ENCODE measurements around the gene RBM23.
"Not testable (repeated sequence)": the region's sequence is repeated elsewhere in the genome, so short reads cannot be mapped to it uniquely, and the experiment has no call there.

Gene RBM23

GRCh38 chr14:22962061-22962676, 43.2 kb upstream of the RBM23 start:
- Histone ChIP-seq H3K18ac (ENCODE audit: low read length) (no peak overlapping the region), H3K36me3 (replicated peaks in 1 of 2; ENCODE audit: control insufficient read depth in 2 of 2, insufficient read depth in 2 of 2, low read length in 2 of 2) (no peaks in the 10 kb centered on the region), H2BK5ac (ENCODE audit: low read length) (no peak overlapping the region), H3K9me3 (replicated peaks in 1 of 2; ENCODE audit: control insufficient read depth in 2 of 2, insufficient read depth in 1 of 2, low read depth in 1 of 2, low read length in 2 of 2) (no peaks in the 10 kb centered on the region), H2AK5ac (ENCODE audit: low read depth, low read length) (no peak overlapping the region), H3K27me3 (ENCODE audit: control insufficient read depth in 3 of 3, insufficient read depth in 3 of 3, low read depth in 1 of 3, low read length in 3 of 3) (no peaks in the 10 kb centered on the region), H3K4ac (ENCODE audit: low read length) (no peak overlapping the region), H4K91ac (ENCODE audit: low read depth, low read length, poor library complexity) (no peak overlapping the region), H3K4me1 (ENCODE audit: control insufficient read depth in 2 of 2, insufficient read depth in 1 of 2, low read depth in 1 of 2, low read length in 2 of 2) (peaks cover 0 to under 1% of the 10 kb centered on the region in 2 donors), H4K8ac (ENCODE audit: low read depth, low read length) (no peak overlapping the region), H3K4me3 (ENCODE audit: low read length in 2 of 2) (no peak overlapping the region), H2BK15ac (ENCODE audit: low read length) (no peak overlapping the region), H2BK120ac (ENCODE audit: low read depth, low read length) (no peak overlapping the region), H3K4me2 (ENCODE audit: insufficient read depth, low read length, poor library complexity, severe bottlenecking) (no peak overlapping the region), H3K9ac (ENCODE audit: low read depth, low read length, poor library complexity) (no peak overlapping the region), H2AFZ (ENCODE audit: low read length) (no peak overlapping the region), H2BK12ac (ENCODE audit: low read length) (no peak overlapping the region), H3K27ac (replicated peaks; ENCODE audit: low read length) (no peak overlapping the region), H3K79me1 (ENCODE audit: low read depth, low read length) (no peaks in the 10 kb centered on the region), H3K14ac (ENCODE audit: low read length) (no peak overlapping the region), H3K23ac (ENCODE audit: low read depth, low read length, poor library complexity) (no peak overlapping the region)
- whole genome bisulfite sequencing, 2 donors (ENCODE audit: extremely low coverage in 2 of 2, insufficient read length in 2 of 2, insufficient replicate concordance in 1 of 2), result no CpG with 5 or more reads among the region's 6 CpGs
- no peak for DNase-seq (ENCODE audit: low spot score)

- H3K4me3 ChIP-seq (ENCODE audit: low read length in 2 of 2), result peak overlapping the region; percentile 66 to 82
- H4K91ac ChIP-seq (ENCODE audit: low read depth, low read length, poor library complexity), result no peak overlapping the region
- no peak overlapping the region for H4K8ac ChIP-seq (ENCODE audit: low read depth, low read length)
- no peak overlapping the region for H2AK5ac ChIP-seq (ENCODE audit: low read depth, low read length)
- peaks cover 2% of the 10 kb centered on the region for H3K79me1 ChIP-seq (ENCODE audit: low read depth, low read length)
- H2BK12ac ChIP-seq (ENCODE audit: low read length), result no peak overlapping the region
- H3K4me2 ChIP-seq (ENCODE audit: insufficient read depth, low read length, poor library complexity, severe bottlenecking), result peak overlapping the region; percentile 70
- H3K27me3 ChIP-seq (ENCODE audit: control insufficient read depth in 3 of 3, insufficient read depth in 3 of 3, low read depth in 1 of 3, low read length in 3 of 3), result no peaks in the 10 kb centered on the region
- no peak overlapping the region for H3K4ac ChIP-seq (ENCODE audit: low read length)
- no peak overlapping the region for H3K9ac ChIP-seq (ENCODE audit: low read depth, low read length, poor library complexity)
- peaks cover 5 to 37% of the 10 kb centered on the region in 2 donors for H3K36me3 ChIP-seq (replicated peaks in 1 of 2; ENCODE audit: control insufficient read depth in 2 of 2, insufficient read depth in 2 of 2, low read length in 2 of 2)
- H2AFZ ChIP-seq (ENCODE audit: low read length), result peak overlapping the region; percentile 99
- H2BK15ac ChIP-seq (ENCODE audit: low read length), result no peak overlapping the region
- no peak overlapping the region for H3K23ac ChIP-seq (ENCODE audit: low read depth, low read length, poor library complexity)
- no peak for DNase-seq (ENCODE audit: low spot score)
- H3K18ac ChIP-seq (ENCODE audit: low read length), result no peak overlapping the region
- no CpG with 5 or more reads among the region's 19 CpGs for WGBS, 2 donors (ENCODE audit: extremely low coverage in 2 of 2, insufficient read length in 2 of 2, insufficient replicate concordance in 1 of 2)
- H2BK5ac ChIP-seq (ENCODE audit: low read length), result no peak overlapping the region
- H3K9me3 ChIP-seq (replicated peaks in 1 of 2; ENCODE audit: control insufficient read depth in 2 of 2, insufficient read depth in 1 of 2, low read depth in 1 of 2, low read length in 2 of 2), result no peaks in the 10 kb centered on the region
- H2BK120ac ChIP-seq (ENCODE audit: low read depth, low read length), result no peak overlapping the region
- H3K14ac ChIP-seq (ENCODE audit: low read length), result no peak overlapping the region
- H3K27ac ChIP-seq (replicated peaks; ENCODE audit: low read length), result peak overlapping the region; percentile 92
- H3K4me1 ChIP-seq (ENCODE audit: control insufficient read depth in 2 of 2, insufficient read depth in 1 of 2, low read depth in 1 of 2, low read length in 2 of 2), result peaks cover 5 to 6% of the 10 kb centered on the region in 2 donors
Measured at GRCh38 chr14:22955702-22956569, 37.0 kb upstream of the RBM23 start.

GRCh38 chr14:22952418-22952817, 33.5 kb upstream of the RBM23 start:
- H2BK120ac ChIP-seq (ENCODE audit: low read depth, low read length), result no peak overlapping the region
- no peak overlapping the region for H3K4me2 ChIP-seq (ENCODE audit: insufficient read depth, low read length, poor library complexity, severe bottlenecking)
- H3K23ac ChIP-seq (ENCODE audit: low read depth, low read length, poor library complexity), result no peak overlapping the region
- H2BK5ac ChIP-seq (ENCODE audit: low read length), result no peak overlapping the region
- no peak overlapping the region for H3K9ac ChIP-seq (ENCODE audit: low read depth, low read length, poor library complexity)
- H2BK12ac ChIP-seq (ENCODE audit: low read length), result no peak overlapping the region
- no peak overlapping the region for H2AFZ ChIP-seq (ENCODE audit: low read length)
- no peak overlapping the region for H3K4me3 ChIP-seq (ENCODE audit: low read length in 2 of 2)
- no peaks in the 10 kb centered on the region for H3K27me3 ChIP-seq (ENCODE audit: control insufficient read depth in 3 of 3, insufficient read depth in 3 of 3, low read depth in 1 of 3, low read length in 3 of 3)
- peaks cover 13 to 67% of the 10 kb centered on the region in 2 donors for H3K36me3 ChIP-seq (replicated peaks in 1 of 2; ENCODE audit: control insufficient read depth in 2 of 2, insufficient read depth in 2 of 2, low read length in 2 of 2)
- H3K27ac ChIP-seq (replicated peaks; ENCODE audit: low read length), result no peak overlapping the region
- no peak overlapping the region for H2BK15ac ChIP-seq (ENCODE audit: low read length)
- H3K79me1 ChIP-seq (ENCODE audit: low read depth, low read length), result peaks cover 2% of the 10 kb centered on the region
- H3K14ac ChIP-seq (ENCODE audit: low read length), result no peak overlapping the region
- no peak for DNase-seq (ENCODE audit: low spot score)
- H3K9me3 ChIP-seq (replicated peaks in 1 of 2; ENCODE audit: control insufficient read depth in 2 of 2, insufficient read depth in 1 of 2, low read depth in 1 of 2, low read length in 2 of 2), result no peaks in the 10 kb centered on the region
- no peak overlapping the region for H4K8ac ChIP-seq (ENCODE audit: low read depth, low read length)
- H2AK5ac ChIP-seq (ENCODE audit: low read depth, low read length), result no peak overlapping the region
- WGBS, 2 donors (ENCODE audit: extremely low coverage in 2 of 2, insufficient read length in 2 of 2, insufficient replicate concordance in 1 of 2), result no CpG with 5 or more reads among the region's 1 CpG
- H3K18ac ChIP-seq (ENCODE audit: low read length), result no peak overlapping the region
- no peak overlapping the region for H3K4ac ChIP-seq (ENCODE audit: low read length)
- H3K4me1 ChIP-seq (ENCODE audit: control insufficient read depth in 2 of 2, insufficient read depth in 1 of 2, low read depth in 1 of 2, low read length in 2 of 2), result peaks cover 5 to 6% of the 10 kb centered on the region in 2 donors
- H4K91ac ChIP-seq (ENCODE audit: low read depth, low read length, poor library complexity), result no peak overlapping the region

GRCh38 chr14:22951795-22952194, 32.8 kb upstream of the RBM23 start:
- no CpG with 5 or more reads among the region's 8 CpGs for WGBS, 2 donors (ENCODE audit: extremely low coverage in 2 of 2, insufficient read length in 2 of 2, insufficient replicate concordance in 1 of 2)
- H3K4ac ChIP-seq (ENCODE audit: low read length); H3K23ac ChIP-seq (ENCODE audit: low read depth, low read length, poor library complexity); H3K9me3 ChIP-seq (replicated peaks in 1 of 2; ENCODE audit: control insufficient read depth in 2 of 2, insufficient read depth in 1 of 2, low read depth in 1 of 2, low read length in 2 of 2); H2BK5ac ChIP-seq (ENCODE audit: low read length); H2AK5ac ChIP-seq (ENCODE audit: low read depth, low read length); H4K91ac ChIP-seq (ENCODE audit: low read depth, low read length, poor library complexity); H2BK12ac ChIP-seq (ENCODE audit: low read length); H3K27ac ChIP-seq (replicated peaks; ENCODE audit: low read length); H3K4me1 ChIP-seq (ENCODE audit: control insufficient read depth in 2 of 2, insufficient read depth in 1 of 2, low read depth in 1 of 2, low read length in 2 of 2); H3K4me2 ChIP-seq (ENCODE audit: insufficient read depth, low read length, poor library complexity, severe bottlenecking); H3K14ac ChIP-seq (ENCODE audit: low read length); H3K27me3 ChIP-seq (ENCODE audit: control insufficient read depth in 3 of 3, insufficient read depth in 3 of 3, low read depth in 1 of 3, low read length in 3 of 3); DNase-seq (ENCODE audit: low spot score); H3K79me1 ChIP-seq (ENCODE audit: low read depth, low read length); H3K18ac ChIP-seq (ENCODE audit: low read length); H2BK120ac ChIP-seq (ENCODE audit: low read depth, low read length); H3K4me3 ChIP-seq (ENCODE audit: low read length in 2 of 2); H3K9ac ChIP-seq (ENCODE audit: low read depth, low read length, poor library complexity); H2AFZ ChIP-seq (ENCODE audit: low read length); H2BK15ac ChIP-seq (ENCODE audit: low read length); H4K8ac ChIP-seq (ENCODE audit: low read depth, low read length): not testable (repeated sequence)
- peaks cover 17 to 73% of the 10 kb centered on the region in 2 donors for H3K36me3 ChIP-seq (replicated peaks in 1 of 2; ENCODE audit: control insufficient read depth in 2 of 2, insufficient read depth in 2 of 2, low read length in 2 of 2)
